PC-3 (cell line): ENCODE measurements around the gene CDH4. TPM values are rescaled to one million over a fixed set of nuclear protein-coding genes. Genes with fewer than 3 reads are reported as not detected.

ENCODE experiments used
- ATAC-seq: fragments of 200-7000 bp; cut with Tn5 transposase; 2 replicates; pipeline ENCODE4 v1.9.1; 2020; ENCODE audit warnings: mild to moderate bottlenecking, moderate library complexity
- BruUV-seq: library from RNA; stranded (reverse); fragments of 400-500 nt; replicated peaks from 2 replicates; lab custom pipeline; 2021; lab: Mats Ljungman, UMichigan
- CTCF ChIA-PET: fragments of 300-600 bp; sonication (Branson Sonifier 250); formaldehyde crosslinking; loops from one replicate; lab custom pipeline; 2022; ENCODE audit warnings: antibody characterized with exemption; lab: Charles Lee
- POLR2A ChIA-PET: fragments of 300-600 bp; sonication (Branson Sonifier 250); formaldehyde crosslinking; loops from one replicate; lab custom pipeline; 2022; ENCODE audit warnings: antibody characterized with exemption; ENCODE audit not compliant: unreplicated experiment; lab: Charles Lee
- DNase-seq: peaks from one replicate; pipeline ENCODE4 v3.0.0-alpha.2; 2015
- H2AFZ ChIP-seq: fragments of 300-600 bp; sonication (generic); 2 replicates; pipeline ENCODE4 v1.6.0; 2016; ENCODE audit warnings: antibody characterized with exemption, low read length
- H3F3A ChIP-seq: fragments of 300-600 bp; sonication (generic); one replicate; pipeline ENCODE4 v1.6.0; 2017; ENCODE audit warnings: antibody characterized with exemption, low read length, control low read depth, mild to moderate bottlenecking; ENCODE audit not compliant: unreplicated experiment
- H3K27ac ChIP-seq: fragments of 300-600 bp; sonication (generic); 2 replicates; pipeline ENCODE4 v1.5.1; 2016; ENCODE audit warnings: mild to moderate bottlenecking, low read length
- H3K27me3 ChIP-seq: fragments of 300-600 bp; sonication (generic); 2 replicates; pipeline ENCODE4 v1.6.1; 2016; ENCODE audit warnings: low read length, mixed read lengths
- H3K36me3 ChIP-seq: fragments of 300-600 bp; sonication (generic); 2 replicates; pipeline ENCODE4 v1.6.1; 2016; ENCODE audit warnings: low read depth, mixed run types, low read length, mixed read lengths
- H3K4me1 ChIP-seq: fragments of 300-600 bp; sonication (generic); 2 replicates; pipeline ENCODE4 v1.5.1; 2016; ENCODE audit warnings: low read length; ENCODE audit not compliant: insufficient read depth
- H3K4me2 ChIP-seq: fragments of 300-600 bp; sonication (generic); 2 replicates; pipeline ENCODE4 v1.6.0; 2016; ENCODE audit warnings: low read length
- H3K4me3 ChIP-seq: fragments of 300-600 bp; sonication (generic); 2 replicates; pipeline ENCODE4 v1.5.1; 2016; ENCODE audit warnings: mild to moderate bottlenecking, low read length, mixed read lengths
- H3K79me2 ChIP-seq: fragments of 300-600 bp; sonication (generic); 2 replicates; pipeline ENCODE4 v1.6.1; 2017; ENCODE audit warnings: low read length, mixed read lengths
- H3K9ac ChIP-seq: fragments of 300-600 bp; sonication (generic); 2 replicates; pipeline ENCODE4 v1.6.0; 2016; ENCODE audit warnings: mild to moderate bottlenecking, low read length
- H3K9me2 ChIP-seq: fragments of 300-600 bp; sonication (generic); replicated peaks from 2 replicates; pipeline ENCODE4 v1.6.1; 2016; ENCODE audit warnings: mixed run types, low read length, mixed read lengths
- H3K9me3 ChIP-seq: fragments of 300-600 bp; sonication (generic); 2 replicates; pipeline ENCODE4 v1.6.1; 2016; ENCODE audit warnings: low read length, mixed read lengths
- H4K20me1 ChIP-seq: fragments of 300-600 bp; sonication (generic); 2 replicates; pipeline ENCODE4 v1.6.1; 2016; ENCODE audit warnings: low read length, mixed read lengths
- CTCF ChIP-seq: fragments of 300-600 bp; sonication (generic); conservative IDR thresholded peaks from 2 replicates; pipeline ENCODE4 v1.5.1; 2017; ENCODE audit warnings: antibody characterized with exemption, low read depth, mild to moderate bottlenecking, low read length
- EZH2 ChIP-seq: fragments of 300-600 bp; sonication (generic); IDR thresholded peaks from one replicate; pipeline ENCODE4 v1.6.1; 2017; ENCODE audit warnings: antibody characterized with exemption, mild to moderate bottlenecking, low read length; ENCODE audit not compliant: unreplicated experiment
- EZH2phosphoT487 ChIP-seq: fragments of 300-600 bp; sonication (generic); IDR thresholded peaks from 2 replicates; pipeline ENCODE4 v1.6.1; 2018; ENCODE audit warnings: mild to moderate bottlenecking, antibody characterized with exemption, low read length, borderline replicate concordance
- intact Hi-C: fragments of 100-400 bp; cut with micrococcal nuclease; formaldehyde crosslinking; loops from 2 replicates; pipeline ENCODE4 v1.9.0; 2023
- total RNA-seq: library from RNA; depleted of rRNA; stranded (reverse); fragments of >200 nt; gene quantifications from 2 replicates; pipeline ENCODE4 v1.2.3, GENCODE V29; 2014

The CDH4 gene
- total RNA-seq, 1 experiment from 2014 or later = not detected

- POLR2A ChIA-PET = no interaction called here
- no TSS peak for BruUV-seq
- no peak overlapping the region for H3K27ac ChIP-seq
- no peaks in the 10 kb centered on the region for H3K9me3 ChIP-seq
- no peaks in the 10 kb centered on the region for H4K20me1 ChIP-seq
- H3K4me2 ChIP-seq = no peak overlapping the region
- H3K36me3 ChIP-seq = no peaks in the 10 kb centered on the region
- no peak overlapping the region for H3K4me3 ChIP-seq
- TF ChIP-seq EZH2phosphoT487 (no peak), EZH2 (no peak), CTCF (no peak)
- no peak overlapping the region for H3K9ac ChIP-seq
- H3K27me3 ChIP-seq = peaks cover 99% of the 10 kb centered on the region
- H3F3A ChIP-seq = no peaks in the 10 kb centered on the region
- ATAC-seq (no peak), DNase-seq (no peak)
- no peaks in the 10 kb centered on the region for H3K4me1 ChIP-seq
- no peak overlapping the region for H2AFZ ChIP-seq
- H3K9me2 ChIP-seq = no peaks in the 10 kb centered on the region
- intact Hi-C loops = no loop called here
- CTCF ChIA-PET = no interaction called here
- no peaks in the 10 kb centered on the region for H3K79me2 ChIP-seq
Measured at GRCh38 chr20:61805365-61805764, 553.3 kb downstream of the CDH4 start.

GRCh38 chr20:61805781-61806180, 553.7 kb downstream of the CDH4 start:
- Histone ChIP-seq H3K4me1 (no peaks in the 10 kb centered on the region), H3K27ac (no peak overlapping the region), H3K4me3 (no peak overlapping the region), H3K36me3 (no peaks in the 10 kb centered on the region), H3K4me2 (no peak overlapping the region), H4K20me1 (no peaks in the 10 kb centered on the region), H3K79me2 (no peaks in the 10 kb centered on the region), H3K9ac (no peak overlapping the region), H3K9me3 (no peaks in the 10 kb centered on the region), H3F3A (no peaks in the 10 kb centered on the region), H3K27me3 (peaks cover 99% of the 10 kb centered on the region), H2AFZ (no peak overlapping the region), H3K9me2 (no peaks in the 10 kb centered on the region)
- DNase-seq (no peak), ATAC-seq (no peak)
- ChIA-PET POLR2A (no interaction called here), CTCF (no interaction called here)
- intact Hi-C loops = no loop called here
- no peak for TF ChIP-seq EZH2
- no peak for TF ChIP-seq EZH2phosphoT487
- no peak for TF ChIP-seq CTCF
- no TSS peak for BruUV-seq

GRCh38 chr20:61806314-61806713, 554.3 kb downstream of the CDH4 start:
- no peak overlapping the region for H3K27ac ChIP-seq
- no peaks in the 10 kb centered on the region for H3K79me2 ChIP-seq
- H3F3A ChIP-seq = no peaks in the 10 kb centered on the region
- no peak overlapping the region for H3K4me2 ChIP-seq
- H3K36me3 ChIP-seq = no peaks in the 10 kb centered on the region
- ATAC-seq (no peak), DNase-seq (no peak)
- no peaks in the 10 kb centered on the region for H3K4me1 ChIP-seq
- intact Hi-C loops = no loop called here
- no peaks in the 10 kb centered on the region for H3K9me2 ChIP-seq
- no peaks in the 10 kb centered on the region for H3K9me3 ChIP-seq
- H4K20me1 ChIP-seq = no peaks in the 10 kb centered on the region
- H3K4me3 ChIP-seq = no peak overlapping the region
- CTCF ChIA-PET = no interaction called here
- POLR2A ChIA-PET = no interaction called here
- TF ChIP-seq CTCF (no peak), EZH2phosphoT487 (no peak), EZH2 (no peak)
- H3K9ac ChIP-seq = no peak overlapping the region
- H3K27me3 ChIP-seq = peaks cover 99% of the 10 kb centered on the region
- no peak overlapping the region for H2AFZ ChIP-seq
- BruUV-seq = no TSS peak
